B cell (primary cell): ENCODE results near the gene SEM1. TPM values are rescaled to one million over a fixed set of nuclear protein-coding genes. Genes with fewer than 3 reads are reported as not detected.

ENCODE experiments used
- ATAC-seq: fragments of 200-7000 bp; cut with Tn5 transposase; one replicate; pipeline ENCODE4 v1.10.0; 2021; ENCODE audit warnings: low read depth, mild to moderate bottlenecking, moderate number of reproducible peaks, moderate library complexity
- CTCF ChIA-PET: fragments of 350-600 bp; sonication (Branson Sonifier 250); formaldehyde crosslinking; loops from one replicate; lab custom pipeline; 2021; ENCODE audit warnings: antibody characterized with exemption, inconsistent platforms; lab: Charles Lee
- POLR2A ChIA-PET: fragments of 350-600 bp; sonication (Branson Sonifier 250); formaldehyde crosslinking; loops from one replicate; lab custom pipeline; 2021; ENCODE audit warnings: antibody characterized with exemption; lab: Charles Lee
- DNase-seq: peaks from one replicate; pipeline ENCODE4 v3.0.0; 2013
- H2AFZ ChIP-seq: 2 replicates; pipeline ENCODE4 v1.6.1; 2012; ENCODE audit warnings: mild to moderate bottlenecking, low read depth, low read length; ENCODE audit not compliant: insufficient read depth, poor library complexity, severe bottlenecking
- H3K27ac ChIP-seq, 2 donors: 1 replicate in 1 of 2; 2 replicates in 1 of 2; pipeline ENCODE4 v1.5.1; 2012 to 2013; ENCODE audit warnings: low read length in 2 of 2, mild to moderate bottlenecking in 2 of 2, moderate library complexity in 1 of 2
- H3K27me3 ChIP-seq, 4 experiments: fragments of 200-600 bp in 1 of 4; sonication (generic) in 1 of 4; replicated peaks in 1 of 4; 1 replicate in 2 of 4; 2 replicates in 2 of 4; pipeline versions ENCODE4 v1.6.1 to v1.7.0; 2013 to 2016; ENCODE audit warnings: low read length in 3 of 4, mild to moderate bottlenecking in 2 of 4, mixed read lengths in 1 of 4, moderate library complexity in 1 of 4; ENCODE audit not compliant: insufficient read depth in 4 of 4, control insufficient read depth in 3 of 4; ENCODE audit errors: control extremely low read depth in 1 of 4
- H3K36me3 ChIP-seq, 2 experiments: replicated peaks in 1 of 2; 1 replicate in 1 of 2; 2 replicates in 1 of 2; pipeline versions ENCODE4 v1.6.1 to v1.7.1; 2013; ENCODE audit warnings: low read length in 1 of 2; ENCODE audit not compliant: insufficient read depth in 2 of 2, control insufficient read depth in 1 of 2; ENCODE audit errors: control extremely low read depth in 1 of 2, extremely low read depth in 1 of 2
- H3K4me1 ChIP-seq, 2 donors: fragments of 200-600 bp in 1 of 2; sonication (generic) in 1 of 2; 1 replicate in 1 of 2; 2 replicates in 1 of 2; pipeline versions ENCODE4 v1.5.1 to v1.6.1; 2013 to 2017; ENCODE audit warnings: low read length in 2 of 2; ENCODE audit not compliant: control insufficient read depth in 2 of 2, insufficient read depth in 2 of 2
- H3K4me2 ChIP-seq: replicated peaks from 2 replicates; pipeline ENCODE3; 2012; ENCODE audit warnings: mild to moderate bottlenecking, low read depth, low read length; ENCODE audit not compliant: poor library complexity, severe bottlenecking
- H3K4me3 ChIP-seq, 5 experiments: fragments of 200-600 bp in 1 of 5; sonication (generic) in 1 of 5; 1 replicate in 3 of 5; 2 replicates in 2 of 5; pipeline versions ENCODE4 v1.5.1 to v1.7.0; 2011 to 2016; ENCODE audit warnings: low read length in 4 of 5, mild to moderate bottlenecking in 4 of 5, low read depth in 2 of 5, control low read depth in 1 of 5, moderate library complexity in 1 of 5; ENCODE audit not compliant: insufficient read depth in 1 of 5; ENCODE audit errors: control extremely low read depth in 1 of 5, extremely low read depth in 1 of 5
- H3K79me2 ChIP-seq: fragments of 200-600 bp; sonication (generic); one replicate; pipeline ENCODE4 v1.6.0; 2016; ENCODE audit warnings: low read length; ENCODE audit not compliant: control insufficient read depth, insufficient read depth
- H3K9ac ChIP-seq: fragments of 200-600 bp; sonication (generic); 2 replicates; pipeline ENCODE4 v1.6.1; 2017; ENCODE audit warnings: mild to moderate bottlenecking, low read length, moderate library complexity
- H3K9me3 ChIP-seq, 3 donors: one replicate each; pipeline versions ENCODE4 v1.6.1 to v1.7.1; 2013; ENCODE audit warnings: low read length in 2 of 3; ENCODE audit not compliant: control insufficient read depth in 2 of 3, insufficient read depth in 1 of 3; ENCODE audit errors: control extremely low read depth in 1 of 3
- H4K20me1 ChIP-seq: 2 replicates; pipeline ENCODE4 v1.6.0; 2012; ENCODE audit warnings: mild to moderate bottlenecking, low read length; ENCODE audit not compliant: insufficient read depth, control insufficient read depth, poor library complexity, severe bottlenecking
- H3K27ac Mint-ChIP-seq: one replicate; pipeline ENCODE4 v1.8.0; 2021; ENCODE audit warnings: mixed read lengths
- H3K27me3 Mint-ChIP-seq: one replicate; pipeline ENCODE4 v1.8.0; 2021; ENCODE audit warnings: mixed read lengths
- H3K4me1 Mint-ChIP-seq: one replicate; pipeline ENCODE4 v1.8.0; 2021; ENCODE audit warnings: mixed read lengths
- H3K4me3 Mint-ChIP-seq: one replicate; pipeline ENCODE4 v1.8.0; 2021; ENCODE audit warnings: mixed read lengths
- H3K9me3 Mint-ChIP-seq: one replicate; pipeline ENCODE4 v1.8.0; 2022; ENCODE audit warnings: mixed read lengths; ENCODE audit not compliant: insufficient read depth
- CTCF ChIP-seq: fragments of 200-600 bp; IDR thresholded peaks from one replicate; pipeline ENCODE4 v1.8.0; 2022; ENCODE audit warnings: antibody characterized with exemption, mild to moderate bottlenecking
- EZH2 ChIP-seq: IDR thresholded peaks from 2 replicates; pipeline ENCODE4 v1.6.1; 2012; ENCODE audit warnings: borderline replicate concordance, low read depth, mild to moderate bottlenecking, moderate library complexity, low read length; ENCODE audit not compliant: insufficient read depth, poor library complexity, severe bottlenecking
- WGBS: methylation state at CpG from one replicate; pipeline ENCODE4 v1.1.5; 2013; ENCODE audit warnings: missing lambda C conversion rate; ENCODE audit not compliant: insufficient coverage; 5-methylcytosine and 5-hydroxymethylcytosine counted together
- intact Hi-C: fragments of 100-400 bp; cut with micrococcal nuclease; formaldehyde crosslinking; loops from one replicate; pipeline ENCODE4 v1.10.0; 2022
- polyA plus RNA-seq: library from polyadenylated mRNA; depleted of rRNA; stranded (reverse); fragments of >200 nt; gene quantifications from 2 replicates; pipeline ENCODE4 v1.2.3, GENCODE V29; 2012
- total RNA-seq, 2 donors: library from RNA; stranded (reverse); fragments of 120-200 nt in 1 of 2; gene quantifications; 1 replicate in 1 of 2; 2 replicates in 1 of 2; pipeline versions ENCODE4 v1.2.3 to v1.2.4, GENCODE V29; 2013 to 2022

Gene SEM1
- total and polyA plus RNA-seq, 2 donors (not counting 1 experiment from before 2014, with no cell fraction given): 6.0 to 30.3 TPM

GRCh38 chr7:96697822-96698221 is 11.8 kb downstream of the SEM1 start:
- peaks cover 3 to 6% of the 10 kb centered on the region in 2 experiments for H3K36me3 ChIP-seq
- Mint-ChIP-seq H3K27ac (no peak overlapping the region), H3K27me3 (no peaks in the 10 kb centered on the region), H3K4me1 (peaks cover 49% of the 10 kb centered on the region), H3K9me3 (no peaks in the 10 kb centered on the region), H3K4me3 (no peak overlapping the region)
- CTCF ChIA-PET: no interaction called here
- DNase-seq: no peak
- H3K4me3 ChIP-seq: no peak overlapping the region
- intact Hi-C loops: no loop called here
- H3K4me2 ChIP-seq: no peak overlapping the region
- H3K27me3 ChIP-seq: no peaks in the 10 kb centered on the region
- H3K27ac ChIP-seq: no peak overlapping the region
- H3K79me2 ChIP-seq: peaks cover 47% of the 10 kb centered on the region
- H4K20me1 ChIP-seq: peaks cover 51% of the 10 kb centered on the region
- TF ChIP-seq CTCF (no peak), EZH2 (no peak)
- H3K9ac ChIP-seq: no peak overlapping the region
- POLR2A ChIA-PET: no interaction called here
- H3K4me1 ChIP-seq: peaks cover 0 to 2% of the 10 kb centered on the region in 2 donors
- WGBS: no CpG with 5 or more reads among the region's 3 CpGs
- ATAC-seq: no peak
- no peak overlapping the region for H2AFZ ChIP-seq
- H3K9me3 ChIP-seq: no peaks in the 10 kb centered on the region

- no peak overlapping the region for H3K27ac ChIP-seq
- H3K4me3 Mint-ChIP-seq: no peak overlapping the region
- H3K27ac Mint-ChIP-seq: no peak overlapping the region
- ChIA-PET CTCF (no interaction called here), POLR2A (no interaction called here)
- intact Hi-C loops: no loop called here
- no peaks in the 10 kb centered on the region for H3K9me3 ChIP-seq
- no peaks in the 10 kb centered on the region for H3K27me3 Mint-ChIP-seq
- peaks cover 33% of the 10 kb centered on the region for H4K20me1 ChIP-seq
- no peaks in the 10 kb centered on the region for H3K9me3 Mint-ChIP-seq
- DNase-seq (no peak), ATAC-seq (no peak)
- H3K36me3 ChIP-seq: peaks cover 6 to 16% of the 10 kb centered on the region in 2 experiments
- peaks cover 35% of the 10 kb centered on the region for H3K4me1 Mint-ChIP-seq
- H2AFZ ChIP-seq: no peak overlapping the region
- no peak overlapping the region for H3K4me3 ChIP-seq
- H3K4me2 ChIP-seq: no peak overlapping the region
- no peaks in the 10 kb centered on the region for H3K27me3 ChIP-seq
- no peaks in the 10 kb centered on the region for H3K4me1 ChIP-seq
- WGBS: no CpG with 5 or more reads among the region's 1 CpG
- H3K79me2 ChIP-seq: peaks cover 26% of the 10 kb centered on the region
- H3K9ac ChIP-seq: no peak overlapping the region
- TF ChIP-seq EZH2 (no peak), CTCF (no peak)
Measured at GRCh38 chr7:96695581-96695980, 14.1 kb downstream of the SEM1 start.
